Endothelial cell of umbilical vein (primary cell): ENCODE data around the gene FOXA1.

ENCODE experiments used
- EZH2 ChIP-seq: IDR thresholded peaks from 2 replicates; pipeline ENCODE4 v1.6.1; 2012; ENCODE audit warnings: borderline replicate concordance, low read depth, mild to moderate bottlenecking, moderate library complexity, low read length, inconsistent platforms; ENCODE audit not compliant: severe bottlenecking
- FOS ChIP-seq: IDR thresholded peaks from 2 replicates; pipeline ENCODE4 v1.6.1; 2011; ENCODE audit warnings: mild to moderate bottlenecking, low read length, moderate library complexity, borderline replicate concordance; ENCODE audit not compliant: insufficient read depth
- GATA2 ChIP-seq: IDR thresholded peaks from 2 replicates; pipeline ENCODE4 v1.7.0; 2011; ENCODE audit warnings: low read depth, mild to moderate bottlenecking, moderate library complexity, mixed read lengths, low read length; ENCODE audit not compliant: insufficient read length, insufficient read depth
- JUN ChIP-seq: IDR thresholded peaks from 2 replicates; pipeline ENCODE4 v1.6.1; 2011; ENCODE audit warnings: borderline replicate concordance, low read depth; ENCODE audit not compliant: insufficient read length, insufficient read depth
- MYC ChIP-seq: IDR thresholded peaks from one replicate; pipeline ENCODE4 v1.6.1; 2011; ENCODE audit warnings: mild to moderate bottlenecking, low read depth, low read length
- POLR2A ChIP-seq: IDR thresholded peaks from 2 replicates; pipeline ENCODE4 v1.6.1; 2012; ENCODE audit warnings: low read depth, mild to moderate bottlenecking, control low read depth, low read length
- POLR2AphosphoS5 ChIP-seq: IDR thresholded peaks from 2 replicates; pipeline ENCODE4 v1.6.1; 2012; ENCODE audit warnings: low read depth, mild to moderate bottlenecking, control low read depth, low read length, moderate library complexity; ENCODE audit not compliant: insufficient read depth
- TF ChIP-seq, protein P1 (sequence below), 2 donors: IDR thresholded peaks; 1 replicate in 1 of 2; 2 replicates in 1 of 2; pipeline ENCODE4 v1.5.1; 2011; ENCODE audit warnings: low read length in 2 of 2, mild to moderate bottlenecking in 2 of 2, moderate library complexity in 2 of 2, control low read depth in 1 of 2, inconsistent platforms in 1 of 2, low read depth in 1 of 2; ENCODE audit not compliant: insufficient read depth in 1 of 2; ENCODE audit errors: extremely low read depth in 1 of 2
- TF ChIP-seq, protein P2 (sequence below): IDR thresholded peaks from 2 replicates; pipeline ENCODE4 v1.6.1; 2011; ENCODE audit not compliant: insufficient read depth, insufficient read length

DNA sequence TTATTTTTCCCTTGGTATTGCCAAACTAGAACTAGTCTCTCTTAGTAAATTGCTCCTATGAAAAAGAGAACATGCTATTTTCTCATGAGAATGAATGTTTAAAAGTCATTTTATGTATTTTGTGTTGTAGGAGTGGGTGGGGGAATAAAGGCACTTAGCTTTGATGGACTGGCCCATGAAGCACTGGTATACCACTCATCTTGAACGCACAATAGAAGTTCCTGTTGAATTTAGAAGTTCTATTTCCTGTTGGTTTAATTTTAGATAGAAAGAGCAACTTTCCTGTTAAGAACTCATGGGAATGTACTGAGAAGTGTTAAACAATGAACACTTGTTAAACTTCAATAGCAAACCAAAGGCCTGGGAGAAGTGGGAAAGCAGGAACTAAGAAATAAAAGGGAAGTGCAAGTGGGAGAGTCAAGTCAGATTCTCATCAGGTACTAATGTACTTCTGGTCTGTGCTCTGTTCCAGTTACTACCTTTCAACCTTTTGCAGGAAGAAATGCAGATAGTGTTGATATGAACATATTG, 23.5 kb upstream of the FOXA1 start:
- TF ChIP-seq, protein P1, sequence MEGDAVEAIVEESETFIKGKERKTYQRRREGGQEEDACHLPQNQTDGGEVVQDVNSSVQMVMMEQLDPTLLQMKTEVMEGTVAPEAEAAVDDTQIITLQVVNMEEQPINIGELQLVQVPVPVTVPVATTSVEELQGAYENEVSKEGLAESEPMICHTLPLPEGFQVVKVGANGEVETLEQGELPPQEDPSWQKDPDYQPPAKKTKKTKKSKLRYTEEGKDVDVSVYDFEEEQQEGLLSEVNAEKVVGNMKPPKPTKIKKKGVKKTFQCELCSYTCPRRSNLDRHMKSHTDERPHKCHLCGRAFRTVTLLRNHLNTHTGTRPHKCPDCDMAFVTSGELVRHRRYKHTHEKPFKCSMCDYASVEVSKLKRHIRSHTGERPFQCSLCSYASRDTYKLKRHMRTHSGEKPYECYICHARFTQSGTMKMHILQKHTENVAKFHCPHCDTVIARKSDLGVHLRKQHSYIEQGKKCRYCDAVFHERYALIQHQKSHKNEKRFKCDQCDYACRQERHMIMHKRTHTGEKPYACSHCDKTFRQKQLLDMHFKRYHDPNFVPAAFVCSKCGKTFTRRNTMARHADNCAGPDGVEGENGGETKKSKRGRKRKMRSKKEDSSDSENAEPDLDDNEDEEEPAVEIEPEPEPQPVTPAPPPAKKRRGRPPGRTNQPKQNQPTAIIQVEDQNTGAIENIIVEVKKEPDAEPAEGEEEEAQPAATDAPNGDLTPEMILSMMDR (IDR thresholded peaks at IDR 0.05; ENCODE audit: extremely low read depth in 1 of 2, insufficient read depth in 1 of 2, low read depth in 1 of 2, low read length in 2 of 2), result no peak
- TF ChIP-seq, protein P2, sequence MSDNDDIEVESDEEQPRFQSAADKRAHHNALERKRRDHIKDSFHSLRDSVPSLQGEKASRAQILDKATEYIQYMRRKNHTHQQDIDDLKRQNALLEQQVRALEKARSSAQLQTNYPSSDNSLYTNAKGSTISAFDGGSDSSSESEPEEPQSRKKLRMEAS, result no peak
- no peak for TF ChIP-seq JUN
- TF ChIP-seq EZH2, result no peak
- TF ChIP-seq POLR2AphosphoS5, result no peak
- no peak for TF ChIP-seq FOS
- TF ChIP-seq POLR2A, result no peak
- no peak for TF ChIP-seq MYC
- no peak for TF ChIP-seq GATA2
